ENCODE measurements around the gene EPHB1.
A peak's percentile ranks its signal among the peaks of the same experiment; 100 is the strongest.

EPHB1 gene

GRCh38 chr3:134899786-134900185 is 104.7 kb downstream of the EPHB1 start:
- no peaks in the 10 kb centered on the region for H3K9me3 ChIP-seq (replicated peaks in 1 of 2; ENCODE audit: control insufficient read depth in 2 of 2, insufficient read depth in 1 of 2, low read depth in 1 of 2, low read length in 2 of 2)
- H3K79me1 ChIP-seq (ENCODE audit: low read depth, low read length): no peaks in the 10 kb centered on the region
- DNase-seq (ENCODE audit: low spot score): no peak
- no peak overlapping the region for H3K4me2 ChIP-seq (ENCODE audit: insufficient read depth, low read length, poor library complexity, severe bottlenecking)
- H2BK12ac ChIP-seq (ENCODE audit: low read length): no peak overlapping the region
- no peak overlapping the region for H4K91ac ChIP-seq (ENCODE audit: low read depth, low read length, poor library complexity)
- H2AK5ac ChIP-seq (ENCODE audit: low read depth, low read length): no peak overlapping the region
- no peak overlapping the region for H4K8ac ChIP-seq (ENCODE audit: low read depth, low read length)
- H3K9ac ChIP-seq (ENCODE audit: low read depth, low read length, poor library complexity): no peak overlapping the region
- H2BK120ac ChIP-seq (ENCODE audit: low read depth, low read length): no peak overlapping the region
- H3K14ac ChIP-seq (ENCODE audit: low read length): no peak overlapping the region
- no peaks in the 10 kb centered on the region for H3K36me3 ChIP-seq (replicated peaks in 1 of 2; ENCODE audit: control insufficient read depth in 2 of 2, insufficient read depth in 2 of 2, low read length in 2 of 2)
- no peaks in the 10 kb centered on the region for H3K27me3 ChIP-seq (ENCODE audit: control insufficient read depth in 3 of 3, insufficient read depth in 3 of 3, low read depth in 1 of 3, low read length in 3 of 3)
- no peak overlapping the region for H3K4ac ChIP-seq (ENCODE audit: low read length)
- no peak overlapping the region for H3K23ac ChIP-seq (ENCODE audit: low read depth, low read length, poor library complexity)
- no peak overlapping the region for H3K18ac ChIP-seq (ENCODE audit: low read length)
- H3K4me3 ChIP-seq (ENCODE audit: low read length in 2 of 2): no peak overlapping the region
- H2BK15ac ChIP-seq (ENCODE audit: low read length): no peak overlapping the region
- H3K4me1 ChIP-seq (ENCODE audit: control insufficient read depth in 2 of 2, insufficient read depth in 1 of 2, low read depth in 1 of 2, low read length in 2 of 2): peaks cover 0 to 8% of the 10 kb centered on the region in 2 donors
- H3K27ac ChIP-seq (replicated peaks; ENCODE audit: low read length): no peak overlapping the region
- no CpG with 5 or more reads among the region's 1 CpG for WGBS, 2 donors (ENCODE audit: extremely low coverage in 2 of 2, insufficient read length in 2 of 2, insufficient replicate concordance in 1 of 2)
- H2AFZ ChIP-seq (ENCODE audit: low read length): no peak overlapping the region
- H2BK5ac ChIP-seq (ENCODE audit: low read length): no peak overlapping the region

- H4K91ac ChIP-seq (ENCODE audit: low read depth, low read length, poor library complexity): no peak overlapping the region
- no CpG with 5 or more reads among the region's 1 CpG for WGBS, 2 donors (ENCODE audit: extremely low coverage in 2 of 2, insufficient read length in 2 of 2, insufficient replicate concordance in 1 of 2)
- no peak overlapping the region for H4K8ac ChIP-seq (ENCODE audit: low read depth, low read length)
- H3K9me3 ChIP-seq (replicated peaks in 1 of 2; ENCODE audit: control insufficient read depth in 2 of 2, insufficient read depth in 1 of 2, low read depth in 1 of 2, low read length in 2 of 2): no peaks in the 10 kb centered on the region
- no peak overlapping the region for H2BK12ac ChIP-seq (ENCODE audit: low read length)
- no peak overlapping the region for H2AFZ ChIP-seq (ENCODE audit: low read length)
- H3K4me3 ChIP-seq (ENCODE audit: low read length in 2 of 2): peak overlapping the region in 1 of 2 donors; percentile 67
- no peak overlapping the region for H2BK15ac ChIP-seq (ENCODE audit: low read length)
- no peaks in the 10 kb centered on the region for H3K36me3 ChIP-seq (replicated peaks in 1 of 2; ENCODE audit: control insufficient read depth in 2 of 2, insufficient read depth in 2 of 2, low read length in 2 of 2)
- no peak overlapping the region for H3K9ac ChIP-seq (ENCODE audit: low read depth, low read length, poor library complexity)
- no peak overlapping the region for H2BK120ac ChIP-seq (ENCODE audit: low read depth, low read length)
- no peak overlapping the region for H3K18ac ChIP-seq (ENCODE audit: low read length)
- no peak overlapping the region for H3K27ac ChIP-seq (replicated peaks; ENCODE audit: low read length)
- no peak overlapping the region for H2BK5ac ChIP-seq (ENCODE audit: low read length)
- H3K4me2 ChIP-seq (ENCODE audit: insufficient read depth, low read length, poor library complexity, severe bottlenecking): no peak overlapping the region
- no peak overlapping the region for H3K14ac ChIP-seq (ENCODE audit: low read length)
- DNase-seq (ENCODE audit: low spot score): no peak
- H3K4me1 ChIP-seq (ENCODE audit: control insufficient read depth in 2 of 2, insufficient read depth in 1 of 2, low read depth in 1 of 2, low read length in 2 of 2): peaks cover 0 to 10% of the 10 kb centered on the region in 2 donors
- no peak overlapping the region for H2AK5ac ChIP-seq (ENCODE audit: low read depth, low read length)
- no peak overlapping the region for H3K23ac ChIP-seq (ENCODE audit: low read depth, low read length, poor library complexity)
- no peaks in the 10 kb centered on the region for H3K79me1 ChIP-seq (ENCODE audit: low read depth, low read length)
- H3K27me3 ChIP-seq (ENCODE audit: control insufficient read depth in 3 of 3, insufficient read depth in 3 of 3, low read depth in 1 of 3, low read length in 3 of 3): no peaks in the 10 kb centered on the region
- H3K4ac ChIP-seq (ENCODE audit: low read length): no peak overlapping the region
These were observed 105.4 kb downstream of the EPHB1 start for GRCh38 chr3:134900482-134900881.

GRCh38 chr3:134901461-134901860 is 106.4 kb downstream of the EPHB1 start:
- Histone ChIP-seq H2BK120ac (ENCODE audit: low read depth, low read length) (no peak overlapping the region), H3K4me3 (ENCODE audit: low read length in 2 of 2) (no peak overlapping the region), H2AFZ (ENCODE audit: low read length) (no peak overlapping the region), H3K9me3 (replicated peaks in 1 of 2; ENCODE audit: control insufficient read depth in 2 of 2, insufficient read depth in 1 of 2, low read depth in 1 of 2, low read length in 2 of 2) (no peaks in the 10 kb centered on the region), H3K18ac (ENCODE audit: low read length) (peak overlapping the region; percentile 25), H3K79me1 (ENCODE audit: low read depth, low read length) (peaks cover under 1% of the 10 kb centered on the region), H2BK12ac (ENCODE audit: low read length) (no peak overlapping the region), H3K27me3 (ENCODE audit: control insufficient read depth in 3 of 3, insufficient read depth in 3 of 3, low read depth in 1 of 3, low read length in 3 of 3) (no peaks in the 10 kb centered on the region), H3K9ac (ENCODE audit: low read depth, low read length, poor library complexity) (no peak overlapping the region), H3K14ac (ENCODE audit: low read length) (no peak overlapping the region), H3K4ac (ENCODE audit: low read length) (no peak overlapping the region), H4K91ac (ENCODE audit: low read depth, low read length, poor library complexity) (no peak overlapping the region), H3K23ac (ENCODE audit: low read depth, low read length, poor library complexity) (no peak overlapping the region), H3K4me1 (ENCODE audit: control insufficient read depth in 2 of 2, insufficient read depth in 1 of 2, low read depth in 1 of 2, low read length in 2 of 2) (peaks cover 0 to 12% of the 10 kb centered on the region in 2 donors), H3K27ac (replicated peaks; ENCODE audit: low read length) (no peak overlapping the region), H3K36me3 (replicated peaks in 1 of 2; ENCODE audit: control insufficient read depth in 2 of 2, insufficient read depth in 2 of 2, low read length in 2 of 2) (no peaks in the 10 kb centered on the region), H2BK15ac (ENCODE audit: low read length) (no peak overlapping the region), H4K8ac (ENCODE audit: low read depth, low read length) (no peak overlapping the region), H3K4me2 (ENCODE audit: insufficient read depth, low read length, poor library complexity, severe bottlenecking) (no peak overlapping the region), H2BK5ac (ENCODE audit: low read length) (peak overlapping the region; percentile 47), H2AK5ac (ENCODE audit: low read depth, low read length) (peak overlapping the region; percentile 60)
- no peak for DNase-seq (ENCODE audit: low spot score)
- WGBS, 2 donors (ENCODE audit: extremely low coverage in 2 of 2, insufficient read length in 2 of 2, insufficient replicate concordance in 1 of 2): no CpG with 5 or more reads among the region's 2 CpGs

GRCh38 chr3:134903837-134904236 is 108.8 kb downstream of the EPHB1 start:
- Histone ChIP-seq H2BK120ac (ENCODE audit: low read depth, low read length) (no peak overlapping the region), H4K91ac (ENCODE audit: low read depth, low read length, poor library complexity) (no peak overlapping the region), H3K18ac (ENCODE audit: low read length) (no peak overlapping the region), H2AK5ac (ENCODE audit: low read depth, low read length) (no peak overlapping the region), H3K9me3 (replicated peaks in 1 of 2; ENCODE audit: control insufficient read depth in 2 of 2, insufficient read depth in 1 of 2, low read depth in 1 of 2, low read length in 2 of 2) (no peaks in the 10 kb centered on the region), H2BK15ac (ENCODE audit: low read length) (no peak overlapping the region), H3K4me2 (ENCODE audit: insufficient read depth, low read length, poor library complexity, severe bottlenecking) (no peak overlapping the region), H3K4me3 (ENCODE audit: low read length in 2 of 2) (no peak overlapping the region), H3K27ac (replicated peaks; ENCODE audit: low read length) (no peak overlapping the region), H3K23ac (ENCODE audit: low read depth, low read length, poor library complexity) (no peak overlapping the region), H3K36me3 (replicated peaks in 1 of 2; ENCODE audit: control insufficient read depth in 2 of 2, insufficient read depth in 2 of 2, low read length in 2 of 2) (no peaks in the 10 kb centered on the region), H3K4ac (ENCODE audit: low read length) (no peak overlapping the region), H3K27me3 (ENCODE audit: control insufficient read depth in 3 of 3, insufficient read depth in 3 of 3, low read depth in 1 of 3, low read length in 3 of 3) (no peaks in the 10 kb centered on the region), H3K14ac (ENCODE audit: low read length) (no peak overlapping the region), H4K8ac (ENCODE audit: low read depth, low read length) (no peak overlapping the region), H2BK12ac (ENCODE audit: low read length) (no peak overlapping the region), H3K9ac (ENCODE audit: low read depth, low read length, poor library complexity) (no peak overlapping the region), H3K4me1 (ENCODE audit: control insufficient read depth in 2 of 2, insufficient read depth in 1 of 2, low read depth in 1 of 2, low read length in 2 of 2) (peaks cover 0 to 14% of the 10 kb centered on the region in 2 donors), H2BK5ac (ENCODE audit: low read length) (no peak overlapping the region), H2AFZ (ENCODE audit: low read length) (no peak overlapping the region), H3K79me1 (ENCODE audit: low read depth, low read length) (peaks cover 3% of the 10 kb centered on the region)
- no CpG with 5 or more reads among the region's 4 CpGs for WGBS, 2 donors (ENCODE audit: extremely low coverage in 2 of 2, insufficient read length in 2 of 2, insufficient replicate concordance in 1 of 2)
- no peak for DNase-seq (ENCODE audit: low spot score)
